HepG2 (cell line): ENCODE measurements around the gene BPHL. TPM values are rescaled to one million over a fixed set of nuclear protein-coding genes. Genes with fewer than 3 reads are reported as not detected.

ENCODE experiments used
- ARNTL ChIP-seq: sonication (generic); formaldehyde crosslinking; IDR thresholded peaks from 2 replicates; pipeline ENCODE4 v1.4.0; 2020; ENCODE audit warnings: mild to moderate bottlenecking, missing genetic modification reagents
- BHLHE40 ChIP-seq: IDR thresholded peaks from 2 replicates; pipeline ENCODE4 v1.6.1; 2011; ENCODE audit warnings: low read length, improper control_type of control experiment
- DNMT3B ChIP-seq: conservative IDR thresholded peaks from 2 replicates; pipeline ENCODE4 v1.6.1; 2016; ENCODE audit warnings: missing biosample characterization, control low read depth
- ETS1 ChIP-seq: sonication (generic); formaldehyde crosslinking; IDR thresholded peaks from 2 replicates; pipeline ENCODE4 v1.4.0; 2020; ENCODE audit warnings: missing genetic modification reagents
- GATA4 ChIP-seq: sonication (generic); IDR thresholded peaks from 2 replicates; pipeline ENCODE4 v1.6.1; 2016; ENCODE audit warnings: antibody characterized with exemption, low read depth, borderline replicate concordance
- GFI1 ChIP-seq: sonication (generic); formaldehyde crosslinking; IDR thresholded peaks from 2 replicates; pipeline ENCODE4 v1.5.0; 2020; ENCODE audit warnings: missing genetic modification reagents, mild to moderate bottlenecking, borderline replicate concordance
- JUNB ChIP-seq: sonication (generic); formaldehyde crosslinking; IDR thresholded peaks from 2 replicates; pipeline ENCODE4 v1.8.0; 2022; ENCODE audit warnings: missing genetic modification reagents, mild to moderate bottlenecking, borderline replicate concordance
- MZF1 ChIP-seq: sonication (generic); formaldehyde crosslinking; IDR thresholded peaks from 2 replicates; pipeline ENCODE4 v1.8.1; 2023; ENCODE audit warnings: mild to moderate bottlenecking, missing genetic modification reagents, borderline replicate concordance
- PAF1 ChIP-seq: IDR thresholded peaks from 2 replicates; pipeline ENCODE4 v1.6.1; 2016; ENCODE audit warnings: missing genetic modification reagents, missing compliant biosample characterization
- PATZ1 ChIP-seq: sonication (generic); formaldehyde crosslinking; IDR thresholded peaks from 2 replicates; pipeline ENCODE4 v1.4.0; 2020; ENCODE audit warnings: missing genetic modification reagents
- PAXIP1 ChIP-seq: sonication (generic); formaldehyde crosslinking; conservative IDR thresholded peaks from 2 replicates; pipeline ENCODE4 v1.4.0; 2020; ENCODE audit warnings: mild to moderate bottlenecking, missing genetic modification reagents, moderate library complexity
- PCBP2 ChIP-seq: fragments of 200-400 bp; formaldehyde crosslinking; optimal IDR thresholded peaks from 2 replicates; pipeline ENCODE3; 2018; ENCODE audit warnings: low read length, low read depth; ENCODE audit not compliant: poor library complexity, severe bottlenecking
- TAF15 ChIP-seq: fragments of 200-400 bp; formaldehyde crosslinking; IDR thresholded peaks from one replicate; pipeline ENCODE4 v1.6.1; 2018; ENCODE audit warnings: mild to moderate bottlenecking, low read depth, low read length; ENCODE audit not compliant: poor library complexity, severe bottlenecking
- TCF12 ChIP-seq, 2 experiments: fragments of 450-650 bp in 1 of 2; sonication (generic) in 1 of 2; formaldehyde crosslinking in 1 of 2; IDR thresholded peaks; 2 replicates each; pipeline versions ENCODE4 v1.6.1 to v1.8.0; 2017 to 2022; ENCODE audit warnings: antibody characterized with exemption in 1 of 2, mild to moderate bottlenecking in 1 of 2, missing genetic modification reagents in 1 of 2, moderate library complexity in 1 of 2
- TFE3 ChIP-seq: IDR thresholded peaks from 2 replicates; pipeline ENCODE4 v1.6.1; 2016
- ZBTB1 ChIP-seq: sonication (generic); formaldehyde crosslinking; IDR thresholded peaks from 2 replicates; pipeline ENCODE4 v1.4.0; 2020; ENCODE audit warnings: missing genetic modification reagents, borderline replicate concordance
- ZBTB21 ChIP-seq: sonication (generic); formaldehyde crosslinking; IDR thresholded peaks from 2 replicates; pipeline ENCODE4 v1.4.0; 2020; ENCODE audit warnings: missing genetic modification reagents
- ZNF260 ChIP-seq: sonication (generic); formaldehyde crosslinking; IDR thresholded peaks from 2 replicates; pipeline ENCODE4 v1.4.0; 2020; ENCODE audit warnings: missing genetic modification reagents, low read depth, mild to moderate bottlenecking, borderline replicate concordance
- ZNF567 ChIP-seq: sonication (generic); formaldehyde crosslinking; IDR thresholded peaks from 2 replicates; pipeline ENCODE4 v1.8.1; 2023; ENCODE audit warnings: mild to moderate bottlenecking, missing genetic modification reagents, borderline replicate concordance
- ZNF7 ChIP-seq: IDR thresholded peaks from 2 replicates; pipeline ENCODE4 v1.6.1; 2016; ENCODE audit warnings: missing biosample characterization, missing genetic modification reagents
- ZNF703 ChIP-seq: sonication (generic); formaldehyde crosslinking; IDR thresholded peaks from 2 replicates; pipeline ENCODE4 v1.5.1; 2020; ENCODE audit warnings: missing genetic modification reagents, mild to moderate bottlenecking, moderate library complexity, borderline replicate concordance
- polyA plus RNA-seq, 8 experiments: library from polyadenylated mRNA; depleted of rRNA in 3 of 8; stranded (reverse) in 7 of 8; unstranded in 1 of 8; fragments of >200 nt; fragmentation: Illumina TruSeq in 4 of 8; extraction: Trizol in 4 of 8; gene quantifications; 2 replicates each; pipeline versions ENCODE4 v1.2.1 to v1.2.3, GENCODE V29; 2011 to 2016; ENCODE audit warnings: low read depth in 4 of 8, missing spikeins in 1 of 8, mixed read lengths in 1 of 8; ENCODE audit not compliant: insufficient read depth in 1 of 8
- total RNA-seq, 5 experiments: library from RNA; depleted of rRNA; stranded (reverse); fragments of >200 nt; fragmentation: Illumina TruSeq; extraction: Trizol; gene quantifications; 2 replicates each; pipeline ENCODE4 v1.2.3, GENCODE V29; 2016; ENCODE audit warnings: low read depth in 1 of 5

Gene BPHL
- total and polyA plus RNA-seq, 2 of the 13 experiments (the other 11 are each of a cell fraction or from before 2014, with no cell fraction given): 37.8 to 39.5 TPM

GRCh38 chr6:3118353-3119039, at the start of gene BPHL (continued):
- TF ChIP-seq DNMT3B (CRISPR knock-in tag): no peak
- TF ChIP-seq GFI1: 0 out of 2 replicates have a peak, but pooled peaks have one; percentile 19
- TF ChIP-seq PAF1 (CRISPR knock-in tag): no peak
- no peak for TF ChIP-seq TAF15
- no peak for TF ChIP-seq ETS1
- TF ChIP-seq GATA4: peak; percentile 81; the same call in 1 of the 2 replicates
- TF ChIP-seq ZBTB1: no peak
- TF ChIP-seq ZBTB21: no peak
- TF ChIP-seq ZNF567 (CRISPR knock-in tag): peak; percentile 85; the same call in 1 of the 2 replicates
- TF ChIP-seq ZNF260: no peak
- TF ChIP-seq MZF1 (CRISPR knock-in tag): peak; percentile 89
- no peak for TF ChIP-seq TCF12 (IDR thresholded peaks at IDR 0.05)
- TF ChIP-seq TCF12 (CRISPR knock-in tag; IDR thresholded peaks at IDR 0.05): 0 out of 2 replicates have a peak, but pooled peaks have one; percentile 37
- no peak for TF ChIP-seq ZNF703 (CRISPR knock-in tag)
- TF ChIP-seq JUNB (CRISPR knock-in tag): no peak; the same call in 1 of the 2 replicates
- TF ChIP-seq TFE3 (CRISPR knock-in tag): peak; percentile 82
- no peak; the same call in 1 of the 2 replicates for TF ChIP-seq BHLHE40
- TF ChIP-seq PATZ1 (CRISPR knock-in tag): peak; percentile 71
- no peak for TF ChIP-seq PCBP2
- TF ChIP-seq PAXIP1 (CRISPR knock-in tag): peak; percentile 64
- TF ChIP-seq ZNF7 (CRISPR knock-in tag): no peak; the same call in 1 of the 2 replicates
- TF ChIP-seq ARNTL (CRISPR knock-in tag): peak; percentile 83
